HCEC 1CT (cell line): Measurements from ENCODE around the gene PRRX2.
A peak's percentile ranks its signal among the peaks of the same experiment; 100 is the strongest.
"Not testable (repeated sequence)": the region's sequence is repeated elsewhere in the genome, so short reads cannot be mapped to it uniquely, and the experiment has no call there.

Experiments
- DNase-seq: peaks from one replicate; pipeline ENCODE4 v3.0.0-alpha.2; 2017

Gene PRRX2

DNA sequence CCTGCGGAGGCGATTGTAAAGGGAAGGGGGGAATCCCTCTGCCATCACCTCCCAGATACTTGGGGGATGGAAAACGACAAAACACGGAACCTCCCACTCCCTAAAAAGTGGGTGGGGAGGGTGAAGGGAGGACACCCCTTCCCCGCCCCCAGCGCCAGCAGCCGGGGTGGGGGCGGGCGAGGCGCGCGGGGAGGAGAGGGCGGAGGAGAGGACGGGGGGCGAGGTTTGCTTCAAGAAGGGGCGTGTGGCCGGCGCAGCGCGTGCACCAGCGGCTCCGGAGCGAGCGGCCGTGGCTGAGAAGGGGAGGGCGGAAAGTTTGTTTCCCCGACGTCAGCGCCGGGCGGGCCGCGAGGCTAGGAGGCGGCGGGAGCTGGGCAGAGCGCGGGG is at the start of gene PRRX2:
TSS of gene PRRX2 (plus strand) at position 259 of the 387 bp plus-strand sequence. CDS start 221 bp downstream, outside the sequence.
- DNase-seq: no peak

GRCh38 chr9:129617167-129617566 is 48.3 kb upstream of the PRRX2 start:
- DNase-seq: peak; percentile 54

DNA sequence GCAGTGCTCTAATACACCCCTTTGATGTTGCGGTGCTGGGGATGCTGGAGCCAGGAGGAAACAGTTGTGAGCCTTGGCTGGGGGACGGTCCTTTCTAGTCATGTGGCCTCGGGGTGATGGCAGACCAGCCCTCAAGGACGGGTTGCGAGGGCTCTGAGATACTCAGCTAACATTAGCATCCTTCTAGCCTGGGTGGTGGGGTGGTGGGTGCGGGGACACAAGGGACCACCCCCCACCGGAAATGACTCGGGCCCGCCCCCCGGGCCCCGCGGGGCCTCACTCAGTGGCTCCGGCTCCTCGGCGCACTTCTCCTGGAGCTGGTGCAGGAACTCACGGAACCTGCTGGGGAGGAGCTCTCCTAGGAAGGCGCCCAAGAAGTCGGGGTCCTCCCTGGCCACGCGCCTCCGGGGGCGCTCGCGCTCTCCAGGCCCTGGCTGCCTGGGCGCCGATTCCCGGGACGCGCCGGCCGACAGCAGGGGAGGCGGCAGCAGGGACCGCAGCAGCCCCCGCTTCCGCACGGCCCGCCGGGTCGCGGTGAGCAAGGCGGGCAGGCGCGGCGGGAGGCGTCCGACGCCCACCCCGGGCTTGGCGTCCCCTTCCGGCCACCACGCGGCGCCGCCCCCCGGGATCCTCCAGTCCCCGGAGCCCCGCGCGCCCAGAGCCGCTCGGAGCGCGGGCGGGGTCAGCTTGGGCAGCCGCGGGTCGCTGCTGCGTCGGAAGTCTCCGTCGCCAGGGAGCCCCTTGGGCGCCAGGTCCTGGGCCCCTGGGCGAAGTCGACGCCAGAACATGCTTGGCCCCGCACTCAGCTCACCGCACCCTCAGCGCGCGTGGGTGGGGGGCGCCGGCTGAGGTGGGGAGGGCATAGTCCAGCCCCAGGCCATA is 45.4 kb upstream of the PRRX2 start:
- DNase-seq: peak; percentile 41

- no peak for DNase-seq
Observed at GRCh38 chr9:129620669-129621295, 44.7 kb upstream of the PRRX2 start, which contains the start of gene C9orf50. Gene C9orf50 (minus strand): TSS chr9:129621101. CDS start chr9:129620574, 527 bp downstream.

GRCh38 chr9:129623331-129623730 is 42.1 kb upstream of the PRRX2 start:
- peak; percentile 34 for DNase-seq

DNA sequence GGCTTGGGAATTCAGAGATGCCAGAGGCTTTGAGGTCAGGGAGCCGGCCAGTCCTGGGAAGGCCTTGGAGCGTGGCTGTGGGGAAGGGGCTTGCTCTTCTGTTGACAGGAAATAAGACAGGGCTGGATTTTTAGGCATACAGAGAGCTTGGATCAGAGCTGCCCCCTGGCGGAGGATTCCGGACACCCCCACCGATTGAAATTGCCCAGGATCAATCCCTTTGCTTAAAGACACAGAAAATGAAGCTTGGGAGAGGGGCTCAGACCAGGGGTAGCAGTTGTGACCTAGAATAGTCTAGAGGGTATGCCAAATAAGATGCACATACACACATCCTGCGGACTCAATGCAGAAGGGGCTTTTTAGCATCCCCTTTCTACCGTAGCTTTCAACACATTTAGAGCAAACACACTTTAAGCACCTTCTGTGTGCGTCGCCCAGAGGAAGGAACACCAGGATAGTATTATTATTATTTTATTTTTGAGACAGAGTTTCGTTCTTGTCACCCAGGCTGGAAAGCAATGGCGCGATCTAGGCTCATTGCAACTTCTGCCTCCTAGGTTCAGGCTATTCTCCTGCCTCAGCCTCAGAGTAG is 41.2 kb upstream of the PRRX2 start:
- peak; percentile 45 for DNase-seq

- no peak for DNase-seq
Observed at GRCh38 chr9:129624947-129625346, 40.5 kb upstream of the PRRX2 start.

DNA sequence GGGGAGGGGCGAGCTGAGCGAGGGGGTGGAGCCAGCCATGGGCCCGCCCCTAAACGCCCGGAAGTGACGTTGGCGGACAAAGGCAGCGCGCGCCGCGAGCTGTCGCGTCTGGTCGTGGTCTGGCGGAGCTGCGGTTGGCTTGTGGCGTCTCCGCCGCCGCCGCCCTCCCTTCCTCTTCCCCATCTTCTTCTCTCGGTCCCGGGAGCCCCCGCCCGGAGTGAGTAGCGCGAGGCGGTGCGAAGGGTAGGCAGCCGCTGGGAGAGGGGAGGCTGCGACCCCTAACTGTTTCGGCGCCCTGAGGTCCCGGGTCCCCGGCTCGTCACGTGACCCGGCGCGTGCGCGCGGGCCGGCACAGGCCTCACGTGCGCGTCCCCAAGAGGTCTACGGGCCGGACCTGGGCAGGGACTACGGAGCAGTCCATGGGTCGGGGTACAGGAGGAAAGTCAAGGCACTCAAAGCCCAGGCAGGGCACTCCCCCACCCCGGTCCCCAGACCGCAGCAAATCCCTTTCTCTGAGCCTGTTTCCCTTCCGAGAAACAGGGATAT is 39.3 kb upstream of the PRRX2 start, which contains the start of gene NTMT1:
TSS of gene NTMT1 (plus strand) at position 85 of the 546 bp plus-strand sequence. CDS start 6,541 bp downstream, outside the sequence.
- peak; percentile 69 for DNase-seq

- peak; percentile 78 for DNase-seq
Observed at GRCh38 chr9:129626625-129627284, 38.7 kb upstream of the PRRX2 start.

GRCh38 chr9:129627556-129628440 is 37.6 kb upstream of the PRRX2 start:
- DNase-seq: no peak

- no peak for DNase-seq
Observed at GRCh38 chr9:129628709-129629108, 36.7 kb upstream of the PRRX2 start.

- no peak for DNase-seq
Observed at GRCh38 chr9:129629251-129629820, 36.1 kb upstream of the PRRX2 start.

- DNase-seq: no peak
Observed at GRCh38 chr9:129630967-129631673, 34.3 kb upstream of the PRRX2 start.

DNA sequence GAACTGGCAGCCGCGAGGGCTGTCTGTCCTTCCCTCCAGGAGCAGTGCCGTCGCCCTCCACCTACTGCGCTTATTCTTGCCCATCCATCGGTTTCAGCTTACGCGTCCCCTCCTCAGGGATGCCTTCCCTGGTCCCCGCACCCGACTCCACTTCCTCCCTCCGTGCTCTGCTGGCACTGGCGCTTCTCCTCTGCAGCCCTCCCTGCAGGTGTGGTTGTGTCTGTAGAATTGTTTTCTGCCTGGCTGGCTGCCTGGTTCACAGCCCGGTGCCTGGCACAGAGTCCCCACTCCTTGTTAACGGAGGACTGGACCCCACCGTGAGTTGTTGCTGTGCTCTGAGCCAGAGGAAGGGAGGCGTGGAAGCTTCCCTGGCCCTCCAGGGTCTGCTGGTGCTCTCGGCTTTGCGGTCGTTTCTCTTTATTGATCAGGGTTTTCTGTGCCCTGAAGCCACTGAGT is 33.7 kb upstream of the PRRX2 start:
- no peak for DNase-seq

- DNase-seq: no peak
Observed at GRCh38 chr9:129632460-129632859, 33.0 kb upstream of the PRRX2 start.

DNA sequence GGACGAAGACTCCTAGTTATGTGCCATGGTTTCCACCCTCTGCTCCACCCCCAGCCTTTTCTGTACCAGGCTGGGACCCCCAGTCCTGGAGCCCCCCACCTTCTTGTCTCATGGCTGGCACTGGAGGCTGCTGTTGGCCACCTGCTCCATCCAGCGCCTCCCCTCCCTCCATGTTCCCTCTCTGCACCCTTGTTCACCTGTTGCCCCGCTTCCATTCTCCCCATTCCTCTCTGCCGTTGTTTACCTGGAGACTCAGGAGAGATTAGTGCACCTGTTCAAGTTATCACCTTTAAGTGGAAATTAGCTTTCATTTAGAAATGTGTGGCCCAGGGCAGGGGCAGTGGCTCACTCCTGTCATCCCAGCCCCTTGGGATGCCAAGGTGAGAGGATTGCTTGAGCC is 32.2 kb upstream of the PRRX2 start:
- no peak for DNase-seq

- no peak for DNase-seq
Observed at GRCh38 chr9:129633848-129634247, 31.6 kb upstream of the PRRX2 start.

- DNase-seq: no peak
Observed at GRCh38 chr9:129635099-129636065, 30.1 kb upstream of the PRRX2 start.

- not testable (repeated sequence) for DNase-seq
Observed at GRCh38 chr9:129636343-129636742, 29.1 kb upstream of the PRRX2 start.
